Naive thymus-derived CD4-positive, alpha-beta T cell (primary cell): ENCODE data around the gene HCFC2. TPM values are rescaled to one million over a fixed set of nuclear protein-coding genes. Genes with fewer than 3 reads are reported as not detected.
A peak's percentile ranks its signal among the peaks of the same experiment; 100 is the strongest.

Source experiments
- ATAC-seq: fragments of 150-1000 bp; cut with Tn5 transposase; 2 replicates; pipeline ENCODE4 v1.10.0; 2021; ENCODE audit warnings: mild to moderate bottlenecking, moderate library complexity
- CTCF ChIA-PET: fragments of 350-600 bp; sonication (Branson Sonifier 250); formaldehyde crosslinking; loops from one replicate; lab custom pipeline; 2021; ENCODE audit warnings: antibody characterized with exemption; lab: Charles Lee
- POLR2A ChIA-PET: fragments of 350-600 bp; sonication (Branson Sonifier 250); formaldehyde crosslinking; loops from one replicate; lab custom pipeline; 2021; ENCODE audit warnings: antibody characterized with exemption, inconsistent platforms; lab: Charles Lee
- DNase-seq, 9 donors: peaks; one replicate each; pipeline versions ENCODE4 v3.0.0 to v3.0.0-alpha.2; 2020 to 2022; ENCODE audit warnings: mixed read lengths in 1 of 9
- H3K27ac ChIP-seq: one replicate; pipeline ENCODE4 v1.7.0; 2013; ENCODE audit warnings: mild to moderate bottlenecking, low read depth, low read length, moderate library complexity
- H3K27me3 ChIP-seq, 2 donors: one replicate each; pipeline ENCODE4 v1.7.0; 2013; ENCODE audit warnings: low read length in 2 of 2, mild to moderate bottlenecking in 2 of 2, moderate library complexity in 2 of 2; ENCODE audit not compliant: control insufficient read depth in 2 of 2, insufficient read depth in 2 of 2
- H3K36me3 ChIP-seq, 3 experiments: 1 replicate in 2 of 3; 2 replicates in 1 of 3; pipeline ENCODE4 v1.7.0; 2013; ENCODE audit warnings: low read length in 3 of 3, mild to moderate bottlenecking in 3 of 3, moderate library complexity in 1 of 3; ENCODE audit not compliant: insufficient read depth in 3 of 3, control insufficient read depth in 2 of 3
- H3K4me1 ChIP-seq, 2 donors: one replicate each; pipeline ENCODE4 v1.7.0; 2013; ENCODE audit warnings: low read length in 2 of 2, mild to moderate bottlenecking in 2 of 2, moderate library complexity in 1 of 2; ENCODE audit not compliant: control insufficient read depth in 2 of 2, insufficient read depth in 2 of 2
- H3K4me3 ChIP-seq: 2 replicates; pipeline ENCODE4 v1.7.0; 2013; ENCODE audit warnings: mild to moderate bottlenecking, low read length
- H3K9me3 ChIP-seq, 3 experiments: 1 replicate in 2 of 3; 2 replicates in 1 of 3; pipeline ENCODE4 v1.7.0; 2013; ENCODE audit warnings: low read length in 3 of 3; ENCODE audit not compliant: control insufficient read depth in 2 of 3
- H3K27ac Mint-ChIP-seq, 9 donors: one replicate each; pipeline ENCODE4 v1.8.0; 2020 to 2022; ENCODE audit warnings: mixed read lengths in 9 of 9, mild to moderate bottlenecking in 8 of 9, moderate library complexity in 5 of 9, inconsistent platforms in 2 of 9
- H3K27me3 Mint-ChIP-seq, 5 donors: one replicate each; pipeline ENCODE4 v1.8.0; 2021 to 2022; ENCODE audit warnings: mixed read lengths in 5 of 5, mild to moderate bottlenecking in 1 of 5
- H3K36me3 Mint-ChIP-seq, 5 donors: one replicate each; pipeline ENCODE4 v1.8.0; 2020 to 2022; ENCODE audit warnings: mixed read lengths in 5 of 5, mild to moderate bottlenecking in 3 of 5, inconsistent platforms in 1 of 5
- H3K4me1 Mint-ChIP-seq, 7 donors: one replicate each; pipeline ENCODE4 v1.8.0; 2020 to 2022; ENCODE audit warnings: mixed read lengths in 7 of 7, mild to moderate bottlenecking in 3 of 7, inconsistent platforms in 1 of 7
- H3K4me3 Mint-ChIP-seq, 10 donors: one replicate each; pipeline ENCODE4 v1.8.0; 2020 to 2022; ENCODE audit warnings: mild to moderate bottlenecking in 10 of 10, mixed read lengths in 10 of 10, moderate library complexity in 6 of 10, inconsistent platforms in 2 of 10
- H3K9me3 Mint-ChIP-seq, 11 donors: one replicate each; pipeline ENCODE4 v1.8.0; 2020 to 2022; ENCODE audit warnings: mixed read lengths in 11 of 11, mild to moderate bottlenecking in 4 of 11, inconsistent platforms in 1 of 11, moderate library complexity in 1 of 11
- intact Hi-C, 2 donors: fragments of 100-400 bp; cut with micrococcal nuclease; formaldehyde crosslinking; loops; one replicate each; pipeline ENCODE4 v1.15.1; 2023
- polyA plus RNA-seq, 2 donors: library from polyadenylated mRNA; unstranded; fragments of 300-500 nt; fragmentation: Illumina TruSeq; gene quantifications; one replicate each; pipeline ENCODE4 v1.2.3, GENCODE V29; 2021
- total RNA-seq, 6 experiments: library from RNA in 5 of 6; stranded (reverse) in 5 of 6; gene quantifications; 1 replicate in 5 of 6; 2 replicates in 1 of 6; pipeline ENCODE4 v1.2.3 and lab custom pipeline; 2021 to 2026

HCFC2 gene
- total and polyA plus RNA-seq, 7 experiments from 2014 or later = 6.4 to 20.2 (median 12.8) TPM

- Mint-ChIP-seq H3K27me3 (no peaks in the 10 kb centered on the region), H3K9me3 (no peaks in the 10 kb centered on the region), H3K36me3 (peaks cover 7 to 19% (median 12%) of the 10 kb centered on the region in 5 donors), H3K4me3 (peak overlapping the region in 1 of 10 donors; percentile 1), H3K4me1 (peaks cover 19 to 52% (median 32%) of the 10 kb centered on the region in 7 donors), H3K27ac (peak overlapping the region in 5 of 9 donors; percentile 6 to 68 (median 54))
- ChIA-PET CTCF (interaction anchor here (0.6 to 1.4 kb wide), 2 partner anchors 20 to 23 kb away, joined by 3 to 7 read pairs; no protein-coding TSS in a partner anchor), POLR2A (no interaction called here)
- Histone ChIP-seq H3K36me3 (peaks cover 0 to 21% (median 5%) of the 10 kb centered on the region in 3 experiments), H3K4me3 (no peak overlapping the region), H3K27ac (no peak overlapping the region), H3K9me3 (no peaks in the 10 kb centered on the region), H3K27me3 (no peaks in the 10 kb centered on the region), H3K4me1 (peaks cover 7 to 19% of the 10 kb centered on the region in 2 donors)
- ATAC-seq (no peak), DNase-seq (no peak)
- intact Hi-C loops = no loop called here
These were observed 68.1 kb downstream of the HCFC2 start for GRCh38 chr12:104132351-104132956.

GRCh38 chr12:104133321-104133720, 69.0 kb downstream of the HCFC2 start:
- Histone ChIP-seq H3K4me3 (no peak overlapping the region), H3K27me3 (no peaks in the 10 kb centered on the region), H3K4me1 (peaks cover 7 to 19% of the 10 kb centered on the region in 2 donors), H3K27ac (no peak overlapping the region), H3K9me3 (no peaks in the 10 kb centered on the region), H3K36me3 (peaks cover 0 to 17% (median 5%) of the 10 kb centered on the region in 3 experiments)
- Mint-ChIP-seq H3K27me3 (no peaks in the 10 kb centered on the region), H3K27ac (no peak overlapping the region), H3K4me3 (no peak overlapping the region), H3K4me1 (peaks cover 19 to 52% (median 32%) of the 10 kb centered on the region in 7 donors), H3K36me3 (peaks cover 7 to 19% (median 11%) of the 10 kb centered on the region in 5 donors), H3K9me3 (no peaks in the 10 kb centered on the region)
- ATAC-seq (no peak), DNase-seq (no peak)
- ChIA-PET POLR2A (interaction anchor here (0.7 to 1.1 kb wide), 2 partner anchors 11 to 22 kb away, joined by 3 read pairs; no protein-coding TSS in a partner anchor), CTCF (interaction anchor here (0.7 to 1.8 kb wide), 2 partner anchors 24 to 74 kb away, joined by 3 to 7 read pairs; no protein-coding TSS in a partner anchor)
- intact Hi-C loops = no loop called here

- intact Hi-C loops = no loop called here
These were observed 69.5 kb downstream of the HCFC2 start for GRCh38 chr12:104133866-104134265.

GRCh38 chr12:104134882-104135281, 70.6 kb downstream of the HCFC2 start:
- POLR2A ChIA-PET = interaction anchor here (0.6 kb wide), 1 partner anchor 205 kb away, joined by 3 read pairs; no protein-coding TSS in a partner anchor

More at GRCh38 chr12:104133866-104134265, 69.5 kb downstream of the HCFC2 start:
- POLR2A ChIA-PET = interaction anchor here (0.7 to 1.1 kb wide), 2 partner anchors 11 to 23 kb away, joined by 3 read pairs; no protein-coding TSS in a partner anchor
- Histone ChIP-seq H3K4me3 (no peak overlapping the region), H3K27me3 (no peaks in the 10 kb centered on the region), H3K27ac (no peak overlapping the region), H3K36me3 (peaks cover 0 to 17% (median 5%) of the 10 kb centered on the region in 3 experiments), H3K9me3 (no peaks in the 10 kb centered on the region), H3K4me1 (peaks cover 10 to 25% of the 10 kb centered on the region in 2 donors)
- Mint-ChIP-seq H3K9me3 (no peaks in the 10 kb centered on the region), H3K27ac (no peak overlapping the region), H3K36me3 (peaks cover 7 to 18% (median 10%) of the 10 kb centered on the region in 5 donors), H3K4me1 (peaks cover 21 to 54% (median 31%) of the 10 kb centered on the region in 7 donors), H3K27me3 (no peaks in the 10 kb centered on the region), H3K4me3 (no peak overlapping the region)
- ATAC-seq (no peak), DNase-seq (no peak)
- CTCF ChIA-PET = interaction anchor here (0.7 to 1.8 kb wide), 2 partner anchors 25 to 75 kb away, joined by 3 to 7 read pairs; no protein-coding TSS in a partner anchor

GRCh38 chr12:104136577-104136976, 72.2 kb downstream of the HCFC2 start:
- Mint-ChIP-seq H3K9me3 (no peaks in the 10 kb centered on the region), H3K27ac (peak overlapping the region; percentile 33 to 93 (median 88)), H3K4me3 (peak overlapping the region; percentile 81 to 93 (median 90)), H3K27me3 (peaks cover 0 to 9% (median 0%) of the 10 kb centered on the region in 5 donors), H3K36me3 (peaks cover 7 to 9% (median 8%) of the 10 kb centered on the region in 5 donors), H3K4me1 (peaks cover 4 to 31% (median 18%) of the 10 kb centered on the region in 7 donors)
- Histone ChIP-seq H3K27me3 (no peaks in the 10 kb centered on the region), H3K9me3 (no peaks in the 10 kb centered on the region), H3K4me3 (peak overlapping the region; percentile 69), H3K27ac (peak overlapping the region; percentile 69), H3K36me3 (peaks cover 0 to 10% (median 0%) of the 10 kb centered on the region in 3 experiments), H3K4me1 (peaks cover 10 to 26% of the 10 kb centered on the region in 2 donors)
- ATAC-seq = no peak
- CTCF ChIA-PET = no interaction called here
- no peak for DNase-seq
- POLR2A ChIA-PET = interaction anchor here (1.0 to 3.5 kb wide), 5 partner anchors 12 to 235 kb away, joined by 3 to 32 read pairs (median 3); partner anchors contain the start of gene HSP90B1
- intact Hi-C loops = loop anchor here (2.0 to 5.0 kb wide), 5 partner anchors 81 to 1194 kb away; partner anchors contain the start of genes C12orf75 (in 1 of the 2), EID3 (in 1 of the 2), TDG (in 1 of the 2) and TXNRD1 (in 1 of the 2)

More at GRCh38 chr12:104134882-104135281, 70.6 kb downstream of the HCFC2 start:
- H3K27me3 Mint-ChIP-seq = no peaks in the 10 kb centered on the region
- Histone ChIP-seq H3K27ac (no peak overlapping the region), H3K36me3 (peaks cover 0 to 17% (median 5%) of the 10 kb centered on the region in 3 experiments), H3K4me1 (peaks cover 10 to 26% of the 10 kb centered on the region in 2 donors), H3K4me3 (no peak overlapping the region), H3K27me3 (no peaks in the 10 kb centered on the region), H3K9me3 (no peaks in the 10 kb centered on the region)
- no peaks in the 10 kb centered on the region for H3K9me3 Mint-ChIP-seq
- peaks cover 16 to 47% (median 23%) of the 10 kb centered on the region in 7 donors for H3K4me1 Mint-ChIP-seq
- ATAC-seq (no peak), DNase-seq (no peak)
- H3K36me3 Mint-ChIP-seq = peaks cover 7 to 12% (median 8%) of the 10 kb centered on the region in 5 donors
- CTCF ChIA-PET = no interaction called here
- H3K27ac Mint-ChIP-seq = no peak overlapping the region
- H3K4me3 Mint-ChIP-seq = no peak overlapping the region
- intact Hi-C loops = loop anchor here (5.0 kb wide), 3 partner anchors 82 to 972 kb away; partner anchors contain the start of genes EID3 (in 1 of the 2), TXNRD1 (in 1 of the 2) and WASHC4 (in 1 of the 2)
